GM23338 (cell line): ENCODE results near the gene RASL12.

Experiments used
- CREB1 ChIP-seq: fragments of 250-450 bp; sonication (Bioruptor Pico); IDR thresholded peaks from 2 replicates; pipeline ENCODE4 v1.5.0; 2020; ENCODE audit warnings: low read depth, mild to moderate bottlenecking, moderate library complexity
- EZH2 ChIP-seq: fragments of 200-600 bp; sonication (generic); IDR thresholded peaks from one replicate; pipeline ENCODE4 v1.8.0; 2017; ENCODE audit warnings: antibody characterized with exemption, mild to moderate bottlenecking, low read depth; ENCODE audit not compliant: unreplicated experiment
- EZH2phosphoT487 ChIP-seq: fragments of 200-600 bp; sonication (generic); IDR thresholded peaks from one replicate; pipeline ENCODE4 v1.8.1; 2018; ENCODE audit warnings: antibody characterized with exemption; ENCODE audit not compliant: unreplicated experiment
- JUNB ChIP-seq: IDR thresholded peaks from one replicate; pipeline ENCODE4 v1.6.1; 2016; ENCODE audit warnings: antibody characterized with exemption; ENCODE audit not compliant: unreplicated experiment
- NANOG ChIP-seq: IDR thresholded peaks from 2 replicates; pipeline ENCODE4 v1.6.1; 2016; ENCODE audit warnings: antibody characterized with exemption, borderline replicate concordance
- POLR2AphosphoS5 ChIP-seq: IDR thresholded peaks from 2 replicates; pipeline ENCODE4 v1.6.1; 2016; ENCODE audit warnings: antibody characterized with exemption, low read depth
- STAT1 ChIP-seq: IDR thresholded peaks from one replicate; pipeline ENCODE4 v1.6.1; 2016; ENCODE audit warnings: antibody characterized with exemption; ENCODE audit not compliant: unreplicated experiment
- ZNF114 ChIP-seq: fragments of 250-450 bp; sonication (Bioruptor Pico); IDR thresholded peaks from 2 replicates; pipeline ENCODE4 v1.5.0; 2020; ENCODE audit warnings: mild to moderate bottlenecking, moderate library complexity
- TF ChIP-seq, protein P1 (sequence below), 2 experiments: fragments of 200-600 bp in 1 of 2; sonication (generic) in 1 of 2; conservative IDR thresholded peaks; 2 replicates each; pipeline versions ENCODE4 v1.5.1 to v1.6.1; 2016 to 2017; ENCODE audit warnings: antibody characterized with exemption in 2 of 2, low read depth in 2 of 2, mild to moderate bottlenecking in 2 of 2, moderate library complexity in 1 of 2
- TF ChIP-seq, protein P2 (sequence below): IDR thresholded peaks from one replicate; pipeline ENCODE4 v1.6.1; 2018; ENCODE audit warnings: antibody characterized with exemption; ENCODE audit not compliant: unreplicated experiment
- TF ChIP-seq, protein P3 (sequence below): IDR thresholded peaks from 2 replicates; pipeline ENCODE4 v1.6.1; 2016; ENCODE audit warnings: antibody characterized with exemption

DNA sequence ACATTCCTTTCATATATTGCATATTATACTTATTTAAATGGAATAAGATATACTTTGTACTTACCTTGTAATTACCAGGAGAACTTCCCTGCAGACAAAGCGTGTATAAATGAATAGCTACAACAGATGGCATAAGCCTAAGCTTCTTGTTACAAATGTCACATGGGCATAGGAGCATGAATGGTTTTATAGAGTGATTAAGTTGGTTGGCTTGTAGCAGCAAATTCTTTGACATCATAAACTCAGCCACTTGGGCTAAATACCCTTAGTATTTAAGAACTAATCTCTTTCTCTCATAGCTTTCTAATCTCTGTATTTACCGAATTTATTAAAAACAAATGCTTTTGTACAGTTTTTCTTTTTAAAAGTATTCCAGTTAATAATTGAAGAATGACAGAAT is 47.3 kb upstream of the RASL12 start, which contains the start of gene UBAP1L:
- TF ChIP-seq, protein P1, sequence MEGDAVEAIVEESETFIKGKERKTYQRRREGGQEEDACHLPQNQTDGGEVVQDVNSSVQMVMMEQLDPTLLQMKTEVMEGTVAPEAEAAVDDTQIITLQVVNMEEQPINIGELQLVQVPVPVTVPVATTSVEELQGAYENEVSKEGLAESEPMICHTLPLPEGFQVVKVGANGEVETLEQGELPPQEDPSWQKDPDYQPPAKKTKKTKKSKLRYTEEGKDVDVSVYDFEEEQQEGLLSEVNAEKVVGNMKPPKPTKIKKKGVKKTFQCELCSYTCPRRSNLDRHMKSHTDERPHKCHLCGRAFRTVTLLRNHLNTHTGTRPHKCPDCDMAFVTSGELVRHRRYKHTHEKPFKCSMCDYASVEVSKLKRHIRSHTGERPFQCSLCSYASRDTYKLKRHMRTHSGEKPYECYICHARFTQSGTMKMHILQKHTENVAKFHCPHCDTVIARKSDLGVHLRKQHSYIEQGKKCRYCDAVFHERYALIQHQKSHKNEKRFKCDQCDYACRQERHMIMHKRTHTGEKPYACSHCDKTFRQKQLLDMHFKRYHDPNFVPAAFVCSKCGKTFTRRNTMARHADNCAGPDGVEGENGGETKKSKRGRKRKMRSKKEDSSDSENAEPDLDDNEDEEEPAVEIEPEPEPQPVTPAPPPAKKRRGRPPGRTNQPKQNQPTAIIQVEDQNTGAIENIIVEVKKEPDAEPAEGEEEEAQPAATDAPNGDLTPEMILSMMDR (conservative IDR thresholded peaks at IDR 0.05; ENCODE audit: low read depth in 2 of 2): no peak
- TF ChIP-seq POLR2AphosphoS5: no peak
- no peak for TF ChIP-seq EZH2phosphoT487
- no peak for TF ChIP-seq EZH2
- no peak for TF ChIP-seq NANOG
- no peak for TF ChIP-seq ZNF114
- TF ChIP-seq, protein P2, sequence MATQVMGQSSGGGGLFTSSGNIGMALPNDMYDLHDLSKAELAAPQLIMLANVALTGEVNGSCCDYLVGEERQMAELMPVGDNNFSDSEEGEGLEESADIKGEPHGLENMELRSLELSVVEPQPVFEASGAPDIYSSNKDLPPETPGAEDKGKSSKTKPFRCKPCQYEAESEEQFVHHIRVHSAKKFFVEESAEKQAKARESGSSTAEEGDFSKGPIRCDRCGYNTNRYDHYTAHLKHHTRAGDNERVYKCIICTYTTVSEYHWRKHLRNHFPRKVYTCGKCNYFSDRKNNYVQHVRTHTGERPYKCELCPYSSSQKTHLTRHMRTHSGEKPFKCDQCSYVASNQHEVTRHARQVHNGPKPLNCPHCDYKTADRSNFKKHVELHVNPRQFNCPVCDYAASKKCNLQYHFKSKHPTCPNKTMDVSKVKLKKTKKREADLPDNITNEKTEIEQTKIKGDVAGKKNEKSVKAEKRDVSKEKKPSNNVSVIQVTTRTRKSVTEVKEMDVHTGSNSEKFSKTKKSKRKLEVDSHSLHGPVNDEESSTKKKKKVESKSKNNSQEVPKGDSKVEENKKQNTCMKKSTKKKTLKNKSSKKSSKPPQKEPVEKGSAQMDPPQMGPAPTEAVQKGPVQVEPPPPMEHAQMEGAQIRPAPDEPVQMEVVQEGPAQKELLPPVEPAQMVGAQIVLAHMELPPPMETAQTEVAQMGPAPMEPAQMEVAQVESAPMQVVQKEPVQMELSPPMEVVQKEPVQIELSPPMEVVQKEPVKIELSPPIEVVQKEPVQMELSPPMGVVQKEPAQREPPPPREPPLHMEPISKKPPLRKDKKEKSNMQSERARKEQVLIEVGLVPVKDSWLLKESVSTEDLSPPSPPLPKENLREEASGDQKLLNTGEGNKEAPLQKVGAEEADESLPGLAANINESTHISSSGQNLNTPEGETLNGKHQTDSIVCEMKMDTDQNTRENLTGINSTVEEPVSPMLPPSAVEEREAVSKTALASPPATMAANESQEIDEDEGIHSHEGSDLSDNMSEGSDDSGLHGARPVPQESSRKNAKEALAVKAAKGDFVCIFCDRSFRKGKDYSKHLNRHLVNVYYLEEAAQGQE: no peak
- TF ChIP-seq STAT1: no peak
- TF ChIP-seq CREB1: no peak
- no peak for TF ChIP-seq JUNB
- TF ChIP-seq, protein P3, sequence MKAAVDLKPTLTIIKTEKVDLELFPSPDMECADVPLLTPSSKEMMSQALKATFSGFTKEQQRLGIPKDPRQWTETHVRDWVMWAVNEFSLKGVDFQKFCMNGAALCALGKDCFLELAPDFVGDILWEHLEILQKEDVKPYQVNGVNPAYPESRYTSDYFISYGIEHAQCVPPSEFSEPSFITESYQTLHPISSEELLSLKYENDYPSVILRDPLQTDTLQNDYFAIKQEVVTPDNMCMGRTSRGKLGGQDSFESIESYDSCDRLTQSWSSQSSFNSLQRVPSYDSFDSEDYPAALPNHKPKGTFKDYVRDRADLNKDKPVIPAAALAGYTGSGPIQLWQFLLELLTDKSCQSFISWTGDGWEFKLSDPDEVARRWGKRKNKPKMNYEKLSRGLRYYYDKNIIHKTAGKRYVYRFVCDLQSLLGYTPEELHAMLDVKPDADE: no peak
